Peyer's patch (tissue), 4 donors: ENCODE measurements around the gene INSC.

Experiments
- POLR2A ChIP-seq, 2 donors: fragments of 450-650 bp; IDR thresholded peaks; one replicate each; pipeline ENCODE4 v1.5.1; 2017; ENCODE audit warnings: antibody characterized with exemption in 2 of 2, mild to moderate bottlenecking in 2 of 2, moderate library complexity in 2 of 2
- TF ChIP-seq, protein P1 (sequence below), 6 experiments: fragments of 450-650 bp in 4 of 6; fragments of 200-600 bp in 2 of 6; sonication (generic) in 1 of 6; IDR thresholded peaks; one replicate each; pipeline ENCODE4 v1.5.1; 2017 to 2019; ENCODE audit warnings: antibody characterized with exemption in 6 of 6, mild to moderate bottlenecking in 3 of 6, moderate library complexity in 1 of 6

DNA sequence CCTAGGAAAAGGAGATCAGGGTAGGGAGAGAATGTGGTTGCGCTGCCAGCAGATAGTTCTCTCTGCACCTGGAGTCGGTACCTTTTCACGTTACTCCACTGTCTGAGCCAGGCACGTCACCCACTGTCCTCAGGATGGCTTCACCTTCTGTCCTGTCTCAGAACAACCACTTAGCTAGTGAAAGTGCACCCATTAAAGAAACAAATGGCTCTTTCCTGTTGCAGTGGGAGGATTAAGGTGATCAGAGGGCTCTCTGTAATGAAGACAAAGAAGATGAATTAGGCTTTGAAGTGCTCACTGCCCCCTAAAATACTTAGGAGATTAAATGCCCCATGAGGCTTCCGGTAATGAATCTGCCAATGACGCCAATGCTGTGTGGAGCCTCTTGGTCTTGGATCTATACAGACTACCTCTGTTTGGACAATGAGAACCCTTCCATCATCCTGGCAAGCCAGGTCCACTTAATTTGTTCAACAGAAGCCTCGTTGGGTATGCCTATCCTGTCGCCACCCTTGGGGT, 113.7 kb downstream of the INSC start:
- TF ChIP-seq, protein P1, sequence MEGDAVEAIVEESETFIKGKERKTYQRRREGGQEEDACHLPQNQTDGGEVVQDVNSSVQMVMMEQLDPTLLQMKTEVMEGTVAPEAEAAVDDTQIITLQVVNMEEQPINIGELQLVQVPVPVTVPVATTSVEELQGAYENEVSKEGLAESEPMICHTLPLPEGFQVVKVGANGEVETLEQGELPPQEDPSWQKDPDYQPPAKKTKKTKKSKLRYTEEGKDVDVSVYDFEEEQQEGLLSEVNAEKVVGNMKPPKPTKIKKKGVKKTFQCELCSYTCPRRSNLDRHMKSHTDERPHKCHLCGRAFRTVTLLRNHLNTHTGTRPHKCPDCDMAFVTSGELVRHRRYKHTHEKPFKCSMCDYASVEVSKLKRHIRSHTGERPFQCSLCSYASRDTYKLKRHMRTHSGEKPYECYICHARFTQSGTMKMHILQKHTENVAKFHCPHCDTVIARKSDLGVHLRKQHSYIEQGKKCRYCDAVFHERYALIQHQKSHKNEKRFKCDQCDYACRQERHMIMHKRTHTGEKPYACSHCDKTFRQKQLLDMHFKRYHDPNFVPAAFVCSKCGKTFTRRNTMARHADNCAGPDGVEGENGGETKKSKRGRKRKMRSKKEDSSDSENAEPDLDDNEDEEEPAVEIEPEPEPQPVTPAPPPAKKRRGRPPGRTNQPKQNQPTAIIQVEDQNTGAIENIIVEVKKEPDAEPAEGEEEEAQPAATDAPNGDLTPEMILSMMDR (IDR thresholded peaks at IDR 0.05), result no peak
- no peak for TF ChIP-seq POLR2A (IDR thresholded peaks at IDR 0.05)
